Panc1 (cell line): ENCODE data around the gene INSYN1.

Source experiments
- POLR2AphosphoS5 ChIP-seq: IDR thresholded peaks from 2 replicates; pipeline ENCODE4 v1.6.1; 2012; ENCODE audit warnings: mild to moderate bottlenecking, low read depth, low read length, moderate library complexity
- SIN3A ChIP-seq: IDR thresholded peaks from 2 replicates; pipeline ENCODE4 v1.6.1; 2012; ENCODE audit warnings: low read depth, mild to moderate bottlenecking, low read length, moderate library complexity, borderline replicate concordance; ENCODE audit not compliant: insufficient read depth
- TF ChIP-seq, protein P1 (sequence below): fragments of 450-650 bp; IDR thresholded peaks from 2 replicates; pipeline ENCODE4 v1.5.1; 2017; ENCODE audit warnings: mild to moderate bottlenecking
- TF ChIP-seq, protein P2 (sequence below), 2 experiments: IDR thresholded peaks; 2 replicates each; pipeline ENCODE4 v1.6.1; 2011 to 2012; ENCODE audit warnings: low read depth in 2 of 2, control low read depth in 1 of 2, low read length in 1 of 2, mild to moderate bottlenecking in 1 of 2, moderate library complexity in 1 of 2; ENCODE audit not compliant: insufficient read depth in 1 of 2

DNA sequence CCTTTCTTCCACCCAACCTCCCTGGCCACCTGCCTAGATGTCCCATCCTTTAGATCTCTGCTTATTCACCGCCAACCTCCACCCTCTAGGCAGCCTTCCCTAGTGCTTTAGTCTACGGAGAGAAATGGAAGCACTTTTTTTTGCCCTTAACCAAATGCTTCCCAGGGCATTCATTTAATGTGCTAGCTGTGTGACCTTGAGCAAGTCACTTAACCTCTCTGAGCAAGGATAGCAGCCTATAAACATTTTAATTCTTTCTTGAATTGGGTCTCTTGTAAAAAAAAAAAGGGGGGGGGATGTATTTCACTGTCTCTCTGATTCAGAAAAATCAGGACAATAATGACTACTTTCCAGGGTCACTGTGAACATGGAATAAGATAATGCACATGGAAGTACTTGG lies 3.2 kb upstream of the INSYN1 start:
- TF ChIP-seq, protein P1, sequence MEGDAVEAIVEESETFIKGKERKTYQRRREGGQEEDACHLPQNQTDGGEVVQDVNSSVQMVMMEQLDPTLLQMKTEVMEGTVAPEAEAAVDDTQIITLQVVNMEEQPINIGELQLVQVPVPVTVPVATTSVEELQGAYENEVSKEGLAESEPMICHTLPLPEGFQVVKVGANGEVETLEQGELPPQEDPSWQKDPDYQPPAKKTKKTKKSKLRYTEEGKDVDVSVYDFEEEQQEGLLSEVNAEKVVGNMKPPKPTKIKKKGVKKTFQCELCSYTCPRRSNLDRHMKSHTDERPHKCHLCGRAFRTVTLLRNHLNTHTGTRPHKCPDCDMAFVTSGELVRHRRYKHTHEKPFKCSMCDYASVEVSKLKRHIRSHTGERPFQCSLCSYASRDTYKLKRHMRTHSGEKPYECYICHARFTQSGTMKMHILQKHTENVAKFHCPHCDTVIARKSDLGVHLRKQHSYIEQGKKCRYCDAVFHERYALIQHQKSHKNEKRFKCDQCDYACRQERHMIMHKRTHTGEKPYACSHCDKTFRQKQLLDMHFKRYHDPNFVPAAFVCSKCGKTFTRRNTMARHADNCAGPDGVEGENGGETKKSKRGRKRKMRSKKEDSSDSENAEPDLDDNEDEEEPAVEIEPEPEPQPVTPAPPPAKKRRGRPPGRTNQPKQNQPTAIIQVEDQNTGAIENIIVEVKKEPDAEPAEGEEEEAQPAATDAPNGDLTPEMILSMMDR, result no peak
- TF ChIP-seq POLR2AphosphoS5, result no peak
- TF ChIP-seq SIN3A, result no peak
- TF ChIP-seq, protein P2, sequence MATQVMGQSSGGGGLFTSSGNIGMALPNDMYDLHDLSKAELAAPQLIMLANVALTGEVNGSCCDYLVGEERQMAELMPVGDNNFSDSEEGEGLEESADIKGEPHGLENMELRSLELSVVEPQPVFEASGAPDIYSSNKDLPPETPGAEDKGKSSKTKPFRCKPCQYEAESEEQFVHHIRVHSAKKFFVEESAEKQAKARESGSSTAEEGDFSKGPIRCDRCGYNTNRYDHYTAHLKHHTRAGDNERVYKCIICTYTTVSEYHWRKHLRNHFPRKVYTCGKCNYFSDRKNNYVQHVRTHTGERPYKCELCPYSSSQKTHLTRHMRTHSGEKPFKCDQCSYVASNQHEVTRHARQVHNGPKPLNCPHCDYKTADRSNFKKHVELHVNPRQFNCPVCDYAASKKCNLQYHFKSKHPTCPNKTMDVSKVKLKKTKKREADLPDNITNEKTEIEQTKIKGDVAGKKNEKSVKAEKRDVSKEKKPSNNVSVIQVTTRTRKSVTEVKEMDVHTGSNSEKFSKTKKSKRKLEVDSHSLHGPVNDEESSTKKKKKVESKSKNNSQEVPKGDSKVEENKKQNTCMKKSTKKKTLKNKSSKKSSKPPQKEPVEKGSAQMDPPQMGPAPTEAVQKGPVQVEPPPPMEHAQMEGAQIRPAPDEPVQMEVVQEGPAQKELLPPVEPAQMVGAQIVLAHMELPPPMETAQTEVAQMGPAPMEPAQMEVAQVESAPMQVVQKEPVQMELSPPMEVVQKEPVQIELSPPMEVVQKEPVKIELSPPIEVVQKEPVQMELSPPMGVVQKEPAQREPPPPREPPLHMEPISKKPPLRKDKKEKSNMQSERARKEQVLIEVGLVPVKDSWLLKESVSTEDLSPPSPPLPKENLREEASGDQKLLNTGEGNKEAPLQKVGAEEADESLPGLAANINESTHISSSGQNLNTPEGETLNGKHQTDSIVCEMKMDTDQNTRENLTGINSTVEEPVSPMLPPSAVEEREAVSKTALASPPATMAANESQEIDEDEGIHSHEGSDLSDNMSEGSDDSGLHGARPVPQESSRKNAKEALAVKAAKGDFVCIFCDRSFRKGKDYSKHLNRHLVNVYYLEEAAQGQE (IDR thresholded peaks at IDR 0.05; ENCODE audit: insufficient read depth in 1 of 2, low read depth in 2 of 2, low read length in 1 of 2), result no peak
